Fibroblast of lung (primary cell): ENCODE results near the gene WTIP. TPM values are rescaled to one million over a fixed set of nuclear protein-coding genes. Genes with fewer than 3 reads are reported as not detected.
"Not testable (repeated sequence)": the region's sequence is repeated elsewhere in the genome, so short reads cannot be mapped to it uniquely, and the experiment has no call there.

Source experiments
- DNase-seq, 2 donors: peaks; one replicate each; pipeline versions ENCODE4 v3.0.0 to v3.0.0-alpha.2; 2010; ENCODE audit warnings: low read depth in 2 of 2
- H2AFZ ChIP-seq: 2 replicates; pipeline ENCODE4 v1.5.1; 2012; ENCODE audit warnings: low read length, control low read depth, inconsistent platforms
- H3K27ac ChIP-seq: 2 replicates; pipeline ENCODE4 v1.5.1; 2011; ENCODE audit warnings: low read length, control low read depth; ENCODE audit not compliant: insufficient read depth
- H3K27me3 ChIP-seq: 2 replicates; pipeline ENCODE4 v1.5.1; 2011; ENCODE audit warnings: mild to moderate bottlenecking, low read length; ENCODE audit not compliant: control insufficient read depth, insufficient read depth
- H3K36me3 ChIP-seq: 2 replicates; pipeline ENCODE4 v1.5.1; 2011; ENCODE audit warnings: low read length; ENCODE audit not compliant: control insufficient read depth, insufficient read depth
- H3K4me1 ChIP-seq: 2 replicates; pipeline ENCODE4 v1.5.1; 2011; ENCODE audit warnings: low read length; ENCODE audit not compliant: control insufficient read depth, insufficient read depth; ENCODE audit errors: extremely low read depth
- H3K4me2 ChIP-seq: 2 replicates; pipeline ENCODE4 v1.5.1; 2011; ENCODE audit warnings: low read length, control low read depth; ENCODE audit not compliant: insufficient read depth; ENCODE audit errors: extremely low read depth
- H3K4me3 ChIP-seq, 4 experiments: fragments of 200-600 bp in 1 of 4; sonication (generic) in 1 of 4; replicated peaks in 1 of 4; 2 replicates each; pipeline ENCODE4 v1.5.1; 2011 to 2016; ENCODE audit warnings: low read length in 4 of 4, low read depth in 3 of 4, mild to moderate bottlenecking in 3 of 4, control low read depth in 2 of 4, inconsistent platforms in 1 of 4, mixed read lengths in 1 of 4; ENCODE audit not compliant: insufficient read depth in 1 of 4; ENCODE audit errors: control extremely low read depth in 1 of 4
- H3K79me2 ChIP-seq: 2 replicates; pipeline ENCODE4 v1.5.1; 2012; ENCODE audit warnings: mild to moderate bottlenecking, low read length, inconsistent platforms; ENCODE audit not compliant: control insufficient read depth, insufficient read depth
- H3K9ac ChIP-seq: 2 replicates; pipeline ENCODE4 v1.5.1; 2011; ENCODE audit warnings: mild to moderate bottlenecking, low read length, control low read depth; ENCODE audit not compliant: insufficient read depth
- H3K9me3 ChIP-seq: 2 replicates; pipeline ENCODE4 v1.5.1; 2012; ENCODE audit warnings: low read depth, low read length; ENCODE audit not compliant: control insufficient read depth, insufficient read depth
- H4K20me1 ChIP-seq: 2 replicates; pipeline ENCODE4 v1.5.1; 2011; ENCODE audit warnings: low read length; ENCODE audit not compliant: control insufficient read depth, insufficient read depth; ENCODE audit errors: extremely low read depth
- EZH2 ChIP-seq: IDR thresholded peaks from 2 replicates; pipeline ENCODE4 v1.5.1; 2012; ENCODE audit warnings: low read length, control low read depth, mild to moderate bottlenecking; ENCODE audit errors: missing control alignments
- polyA plus RNA-seq, 2 donors: library from polyadenylated mRNA; depleted of rRNA in 1 of 2; stranded (reverse) in 1 of 2; unstranded in 1 of 2; fragments of >200 nt; gene quantifications; 2 replicates each; pipeline ENCODE4 v1.2.1, GENCODE V29; 2011 to 2012; ENCODE audit warnings: missing spikeins in 1 of 2
- total RNA-seq: library from RNA; depleted of rRNA; stranded (reverse); fragments of >200 nt; gene quantifications from 2 replicates; pipeline ENCODE4 v1.2.1, GENCODE V29; 2014
- TF ChIP-seq, protein P1 (sequence below), 2 donors: IDR thresholded peaks in 1 of 2; conservative IDR thresholded peaks in 1 of 2; 1 replicate in 1 of 2; 2 replicates in 1 of 2; pipeline ENCODE4 v1.5.1; 2011 to 2012; ENCODE audit warnings: low read length in 2 of 2, control low read depth in 1 of 2, inconsistent platforms in 1 of 2, low read depth in 1 of 2, mild to moderate bottlenecking in 1 of 2

The WTIP gene
- total and polyA plus RNA-seq, 2 donors (not counting 1 experiment from before 2014, with no cell fraction given) = 18.4 to 49.0 TPM

DNA sequence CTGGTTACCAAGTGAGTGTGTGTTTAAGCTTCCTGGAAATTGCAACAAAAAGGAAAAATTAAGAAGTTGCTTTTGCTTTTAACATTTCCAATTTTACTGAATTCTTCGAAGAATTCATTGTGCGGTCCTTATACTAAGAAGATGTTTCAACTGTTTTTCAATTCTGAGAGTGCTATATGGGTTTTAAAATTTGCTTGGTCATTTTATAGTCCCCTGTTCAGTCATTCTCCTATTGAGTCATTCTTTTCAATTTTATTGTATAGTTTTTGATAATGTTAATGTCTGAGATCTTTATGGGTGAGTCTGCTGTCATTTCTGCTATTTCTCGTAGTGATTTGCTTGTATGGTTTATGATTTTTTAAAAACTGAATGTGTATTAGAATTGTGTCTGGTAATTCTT, 26.9 kb upstream of the WTIP start:
- peaks cover 4% of the 10 kb centered on the region for H3K4me1 ChIP-seq
- H3K4me3 ChIP-seq = no peak overlapping the region
- no peaks in the 10 kb centered on the region for H3K27me3 ChIP-seq
- no peak overlapping the region for H3K4me2 ChIP-seq
- no peak overlapping the region for H3K27ac ChIP-seq
- no peak for TF ChIP-seq EZH2
- TF ChIP-seq, protein P1, sequence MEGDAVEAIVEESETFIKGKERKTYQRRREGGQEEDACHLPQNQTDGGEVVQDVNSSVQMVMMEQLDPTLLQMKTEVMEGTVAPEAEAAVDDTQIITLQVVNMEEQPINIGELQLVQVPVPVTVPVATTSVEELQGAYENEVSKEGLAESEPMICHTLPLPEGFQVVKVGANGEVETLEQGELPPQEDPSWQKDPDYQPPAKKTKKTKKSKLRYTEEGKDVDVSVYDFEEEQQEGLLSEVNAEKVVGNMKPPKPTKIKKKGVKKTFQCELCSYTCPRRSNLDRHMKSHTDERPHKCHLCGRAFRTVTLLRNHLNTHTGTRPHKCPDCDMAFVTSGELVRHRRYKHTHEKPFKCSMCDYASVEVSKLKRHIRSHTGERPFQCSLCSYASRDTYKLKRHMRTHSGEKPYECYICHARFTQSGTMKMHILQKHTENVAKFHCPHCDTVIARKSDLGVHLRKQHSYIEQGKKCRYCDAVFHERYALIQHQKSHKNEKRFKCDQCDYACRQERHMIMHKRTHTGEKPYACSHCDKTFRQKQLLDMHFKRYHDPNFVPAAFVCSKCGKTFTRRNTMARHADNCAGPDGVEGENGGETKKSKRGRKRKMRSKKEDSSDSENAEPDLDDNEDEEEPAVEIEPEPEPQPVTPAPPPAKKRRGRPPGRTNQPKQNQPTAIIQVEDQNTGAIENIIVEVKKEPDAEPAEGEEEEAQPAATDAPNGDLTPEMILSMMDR (conservative IDR thresholded peaks at IDR 0.05 in 1 of 2, IDR thresholded peaks at IDR 0.05 in 1 of 2; ENCODE audit: low read depth in 1 of 2, low read length in 2 of 2) = no peak
- no peak for DNase-seq
- H3K36me3 ChIP-seq = peaks cover 6% of the 10 kb centered on the region
- no peak overlapping the region for H2AFZ ChIP-seq
- H3K9ac ChIP-seq = no peak overlapping the region
- H3K79me2 ChIP-seq = peaks cover 25% of the 10 kb centered on the region
- no peaks in the 10 kb centered on the region for H4K20me1 ChIP-seq
- H3K9me3 ChIP-seq = no peaks in the 10 kb centered on the region

DNA sequence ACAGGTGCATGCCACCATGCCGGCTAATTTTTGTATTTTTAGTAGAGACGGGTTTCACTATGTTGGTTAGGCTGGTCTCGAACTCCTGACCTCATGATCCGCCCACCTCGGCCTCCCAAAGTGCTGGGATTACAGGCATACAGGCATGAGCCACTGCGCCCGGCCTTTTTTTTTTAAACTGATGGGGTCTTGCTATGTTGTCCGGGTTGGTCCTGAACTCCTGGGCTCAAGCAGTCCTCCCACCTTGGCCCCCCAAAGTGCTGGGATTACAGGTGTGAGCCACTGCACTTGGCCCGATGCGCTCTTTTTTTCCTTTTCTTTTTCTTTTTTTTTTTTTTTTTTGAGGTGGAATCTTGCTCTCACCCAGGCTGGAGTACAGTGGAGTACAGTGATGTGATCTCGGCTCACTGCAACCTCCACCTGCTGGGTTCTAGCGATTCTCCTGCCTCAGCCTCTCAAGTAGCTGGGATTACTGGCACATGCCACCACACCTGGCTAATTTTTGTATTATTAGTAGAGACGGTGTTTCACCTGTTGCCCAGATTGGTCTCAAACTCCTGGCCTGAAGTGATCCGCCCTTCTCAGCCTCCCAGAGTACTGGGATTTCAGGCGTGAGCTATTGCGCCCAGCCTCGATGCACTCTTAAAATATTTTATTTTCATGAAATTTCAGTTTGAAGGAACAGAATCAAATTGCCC, 25.6 kb upstream of the WTIP start:
- not testable (repeated sequence) for H3K4me2 ChIP-seq, H3K27me3 ChIP-seq, H3K4me1 ChIP-seq, H3K4me3 ChIP-seq, H3K27ac ChIP-seq, DNase-seq, H4K20me1 ChIP-seq, H3K9ac ChIP-seq, H2AFZ ChIP-seq, H3K9me3 ChIP-seq, H3K36me3 ChIP-seq
- peaks cover 29% of the 10 kb centered on the region for H3K79me2 ChIP-seq

DNA sequence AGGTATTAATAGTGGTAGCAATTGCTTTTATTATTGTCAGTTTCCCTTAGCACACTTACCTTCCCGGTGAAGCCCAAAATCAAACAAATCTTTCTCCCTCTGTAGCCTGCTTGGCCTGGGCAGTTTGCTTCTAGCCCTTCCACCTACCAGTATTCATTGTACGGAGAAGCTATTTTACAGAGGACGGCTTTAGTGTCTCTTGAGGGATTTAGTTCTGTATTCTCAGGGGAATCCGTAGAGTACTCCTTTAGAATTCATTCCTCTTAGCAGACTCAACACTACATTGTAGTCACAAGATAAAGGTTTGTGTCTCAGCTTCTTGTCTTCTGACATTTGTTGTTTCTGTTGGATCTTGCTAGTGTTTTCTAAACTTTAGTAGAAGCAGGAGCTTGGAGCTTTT, 24.1 kb upstream of the WTIP start:
- no peaks in the 10 kb centered on the region for H3K9me3 ChIP-seq
- H2AFZ ChIP-seq = no peak overlapping the region
- H3K9ac ChIP-seq = no peak overlapping the region
- no peak overlapping the region for H3K4me2 ChIP-seq
- peaks cover 4% of the 10 kb centered on the region for H3K4me1 ChIP-seq
- TF ChIP-seq, protein P1 (conservative IDR thresholded peaks at IDR 0.05 in 1 of 2, IDR thresholded peaks at IDR 0.05 in 1 of 2; ENCODE audit: low read depth in 1 of 2, low read length in 2 of 2) = no peak
- TF ChIP-seq EZH2 = no peak
- peaks cover 6% of the 10 kb centered on the region for H3K36me3 ChIP-seq
- H3K79me2 ChIP-seq = peaks cover 34% of the 10 kb centered on the region
- H3K4me3 ChIP-seq = no peak overlapping the region
- H3K27me3 ChIP-seq = no peaks in the 10 kb centered on the region
- peaks cover 2% of the 10 kb centered on the region for H4K20me1 ChIP-seq
- no peak overlapping the region for H3K27ac ChIP-seq
- DNase-seq = no peak
